Progenitor cell of endocrine pancreas (in vitro differentiated cells): Measurements from ENCODE around the gene CCKAR. TPM values are rescaled to one million over a fixed set of nuclear protein-coding genes. Genes with fewer than 3 reads are reported as not detected.

ENCODE experiments used
- DNase-seq: peaks from one replicate; pipeline ENCODE4 v3.0.0; 2021; ENCODE audit warnings: low spot score; ENCODE audit not compliant: unreplicated experiment
- H3K27ac Mint-ChIP-seq: 2 replicates; pipeline ENCODE4 v1.8.0; 2021; ENCODE audit warnings: mild to moderate bottlenecking, moderate library complexity, mixed read lengths
- H3K27me3 Mint-ChIP-seq: 2 replicates; pipeline ENCODE4 v1.8.0; 2021; ENCODE audit warnings: mixed read lengths
- H3K36me3 Mint-ChIP-seq: 2 replicates; pipeline ENCODE4 v1.8.0; 2022; ENCODE audit warnings: mixed read lengths; ENCODE audit not compliant: insufficient read depth
- H3K4me1 Mint-ChIP-seq: 2 replicates; pipeline ENCODE4 v1.8.0; 2021; ENCODE audit warnings: low read depth, mixed read lengths
- H3K4me3 Mint-ChIP-seq: 2 replicates; pipeline ENCODE4 v1.8.0; 2021; ENCODE audit warnings: low read depth, mild to moderate bottlenecking, moderate library complexity, mixed read lengths
- H3K9me3 Mint-ChIP-seq: 2 replicates; pipeline ENCODE4 v1.8.0; 2021; ENCODE audit warnings: low read depth, mixed read lengths
- CTCF ChIP-seq: fragments of 200-600 bp; sonication (generic); IDR thresholded peaks from one replicate; pipeline ENCODE4 v1.5.0; 2021; ENCODE audit warnings: antibody characterized with exemption, mild to moderate bottlenecking; ENCODE audit not compliant: unreplicated experiment
- total RNA-seq: library from RNA; stranded (reverse); gene quantifications from 2 replicates; pipeline ENCODE4 v1.2.1, GENCODE V29; 2021

Gene CCKAR
- total RNA-seq, 1 donor from 2014 or later, result 2.4 TPM

DNA sequence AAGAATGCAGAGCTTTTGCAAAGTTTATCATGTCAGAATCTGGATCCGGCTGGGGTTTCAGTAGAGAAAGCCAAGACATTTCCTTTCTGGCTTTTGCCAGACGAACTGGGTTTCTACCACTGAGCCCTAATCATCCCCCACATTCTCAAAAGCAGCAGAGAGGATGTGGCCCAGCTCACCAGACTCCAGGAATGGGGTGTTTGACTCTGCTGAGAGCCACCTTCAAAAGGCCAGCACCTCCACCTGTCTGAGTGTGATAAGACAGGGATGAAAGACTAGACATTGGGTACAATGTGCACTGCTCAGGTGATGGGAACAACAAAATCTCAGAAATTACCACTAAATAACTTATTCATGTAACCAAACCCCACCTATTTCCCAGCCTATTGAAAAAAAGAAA lies 25.7 kb upstream of the CCKAR start:
- no peak for DNase-seq
- no peaks in the 10 kb centered on the region for H3K9me3 Mint-ChIP-seq
- H3K4me1 Mint-ChIP-seq, result peaks cover 6% of the 10 kb centered on the region
- no peak overlapping the region for H3K4me3 Mint-ChIP-seq
- H3K27ac Mint-ChIP-seq, result no peak overlapping the region
- no peaks in the 10 kb centered on the region for H3K36me3 Mint-ChIP-seq
- TF ChIP-seq CTCF, result no peak
- peaks cover 12% of the 10 kb centered on the region for H3K27me3 Mint-ChIP-seq

DNA sequence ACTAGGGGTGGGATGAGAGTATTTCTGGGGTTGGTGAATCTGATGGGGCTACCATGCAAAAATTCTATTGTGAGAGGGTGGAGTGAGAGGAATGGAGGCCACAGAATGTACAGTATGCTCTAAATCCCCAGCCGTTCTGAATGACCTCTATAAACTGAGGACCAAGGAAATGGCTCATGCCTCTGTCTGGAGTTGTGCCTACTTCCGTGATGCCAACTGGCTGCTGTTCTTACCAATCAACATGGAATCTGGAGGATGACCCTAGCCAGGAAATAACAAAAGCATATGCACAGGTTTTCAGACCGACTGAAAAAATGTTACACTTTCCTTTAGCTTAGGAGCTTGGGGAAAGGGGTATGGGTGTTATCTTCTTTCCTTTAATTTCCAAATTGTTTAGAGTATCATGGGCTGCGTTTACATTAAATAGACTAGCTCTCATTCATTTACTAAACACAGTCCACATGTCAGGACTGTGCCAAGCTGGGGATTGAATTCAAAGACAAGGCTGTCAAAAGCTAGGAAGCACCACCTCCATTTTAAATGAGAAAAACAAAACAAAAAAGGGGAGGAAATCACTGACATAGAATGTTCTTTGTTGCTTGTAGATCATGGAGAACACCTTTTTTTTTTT lies 20.2 kb upstream of the CCKAR start:
- peaks cover 6% of the 10 kb centered on the region for H3K4me1 Mint-ChIP-seq
- H3K4me3 Mint-ChIP-seq, result no peak overlapping the region
- no peak for TF ChIP-seq CTCF
- DNase-seq, result no peak
- H3K36me3 Mint-ChIP-seq, result no peaks in the 10 kb centered on the region
- H3K27me3 Mint-ChIP-seq, result peaks cover 14% of the 10 kb centered on the region
- H3K27ac Mint-ChIP-seq, result no peak overlapping the region
- H3K9me3 Mint-ChIP-seq, result peaks cover 3% of the 10 kb centered on the region

GRCh38 chr4:26509681-26510333 lies 19.5 kb upstream of the CCKAR start:
- TF ChIP-seq CTCF, result no peak
- no peak for DNase-seq
- no peaks in the 10 kb centered on the region for H3K36me3 Mint-ChIP-seq
- H3K4me1 Mint-ChIP-seq, result peaks cover 2% of the 10 kb centered on the region
- no peak overlapping the region for H3K4me3 Mint-ChIP-seq
- no peak overlapping the region for H3K27ac Mint-ChIP-seq
- peaks cover 14% of the 10 kb centered on the region for H3K27me3 Mint-ChIP-seq
- peaks cover 3% of the 10 kb centered on the region for H3K9me3 Mint-ChIP-seq

- no peak overlapping the region for H3K27ac Mint-ChIP-seq
- H3K4me3 Mint-ChIP-seq, result no peak overlapping the region
- H3K27me3 Mint-ChIP-seq, result peaks cover 9% of the 10 kb centered on the region
- no peak for TF ChIP-seq CTCF
- peaks cover 1% of the 10 kb centered on the region for H3K4me1 Mint-ChIP-seq
- H3K9me3 Mint-ChIP-seq, result peaks cover 7% of the 10 kb centered on the region
- no peaks in the 10 kb centered on the region for H3K36me3 Mint-ChIP-seq
- no peak for DNase-seq
Measured at GRCh38 chr4:26507286-26507685, 17.0 kb upstream of the CCKAR start.

GRCh38 chr4:26503844-26504243 lies 13.6 kb upstream of the CCKAR start:
- no peak for DNase-seq
- H3K4me1 Mint-ChIP-seq, result peaks cover 6% of the 10 kb centered on the region
- H3K36me3 Mint-ChIP-seq, result no peaks in the 10 kb centered on the region
- H3K4me3 Mint-ChIP-seq, result no peak overlapping the region
- peaks cover 8% of the 10 kb centered on the region for H3K27me3 Mint-ChIP-seq
- no peak for TF ChIP-seq CTCF
- H3K9me3 Mint-ChIP-seq, result peaks cover 16% of the 10 kb centered on the region
- no peak overlapping the region for H3K27ac Mint-ChIP-seq
